GM10266 (cell line): ENCODE results near the gene CACNA1C.

Source experiments
- DNase-seq: peaks from one replicate; pipeline ENCODE4 v3.0.0; 2012; ENCODE audit errors: extremely low spot score
- CTCF ChIP-seq: IDR thresholded peaks from 2 replicates; pipeline ENCODE4 v1.5.1; 2012; ENCODE audit warnings: mild to moderate bottlenecking, low read depth; ENCODE audit not compliant: control insufficient read depth, insufficient read depth; ENCODE audit errors: missing control alignments

Gene CACNA1C

GRCh38 chr12:2300886-2301285 is 248.1 kb downstream of the CACNA1C start:
- no peak for TF ChIP-seq CTCF
- no peak for DNase-seq

- DNase-seq, result no peak
- no peak for TF ChIP-seq CTCF
Observed at GRCh38 chr12:2301531-2302461, 249.0 kb downstream of the CACNA1C start.

GRCh38 chr12:2302711-2303580 is 250.2 kb downstream of the CACNA1C start:
- DNase-seq, result no peak
- no peak for TF ChIP-seq CTCF

- no peak for TF ChIP-seq CTCF
- DNase-seq, result no peak
Observed at GRCh38 chr12:2304223-2304622, 251.4 kb downstream of the CACNA1C start.

GRCh38 chr12:2306012-2306411 is 253.2 kb downstream of the CACNA1C start:
- TF ChIP-seq CTCF, result no peak
- no peak for DNase-seq

GRCh38 chr12:2306735-2307134 is 253.9 kb downstream of the CACNA1C start:
- TF ChIP-seq CTCF, result no peak
- DNase-seq, result no peak

GRCh38 chr12:2307550-2307949 is 254.8 kb downstream of the CACNA1C start:
- TF ChIP-seq CTCF, result no peak
- no peak for DNase-seq
